WTC11 (cell line): Measurements from ENCODE around the gene SLC12A8. TPM values are rescaled to one million over a fixed set of nuclear protein-coding genes. Genes with fewer than 3 reads are reported as not detected.

Experiments used
- ATAC-seq: fragments of 200-7000 bp; cut with Tn5 transposase; 2 replicates; pipeline ENCODE4 v1.10.0; 2021; ENCODE audit warnings: mild to moderate bottlenecking, moderate library complexity
- CTCF ChIA-PET: fragments of 300-600 bp; sonication (Branson Sonifier 250); formaldehyde crosslinking; loops from one replicate; lab custom pipeline; 2021; ENCODE audit warnings: antibody characterized with exemption; lab: Charles Lee
- POLR2A ChIA-PET: fragments of 350-600 bp; sonication (Branson Sonifier 250); formaldehyde crosslinking; loops from one replicate; lab custom pipeline; 2021; ENCODE audit warnings: antibody characterized with exemption; lab: Charles Lee
- DNase-seq: peaks from one replicate; pipeline ENCODE4 v3.0.0; 2021; ENCODE audit warnings: low spot score
- H3K27ac Mint-ChIP-seq: 2 replicates; pipeline ENCODE4 v1.8.0; 2021; ENCODE audit warnings: mixed read lengths
- H3K27me3 Mint-ChIP-seq: 2 replicates; pipeline ENCODE4 v1.8.0; 2021; ENCODE audit warnings: low read depth, mild to moderate bottlenecking, moderate library complexity, mixed read lengths
- H3K36me3 Mint-ChIP-seq: 2 replicates; pipeline ENCODE4 v1.8.0; 2021; ENCODE audit warnings: mixed read lengths
- H3K4me1 Mint-ChIP-seq: 2 replicates; pipeline ENCODE4 v1.8.0; 2022; ENCODE audit warnings: mixed read lengths
- H3K4me3 Mint-ChIP-seq: 2 replicates; pipeline ENCODE4 v1.8.0; 2021; ENCODE audit warnings: mild to moderate bottlenecking, moderate library complexity, mixed read lengths
- H3K9me3 Mint-ChIP-seq: 2 replicates; pipeline ENCODE4 v1.8.0; 2021; ENCODE audit warnings: mixed read lengths
- ATF1 ChIP-seq: sonication (generic); formaldehyde crosslinking; IDR thresholded peaks from 2 replicates; pipeline ENCODE4 v1.8.1; 2023; ENCODE audit warnings: mild to moderate bottlenecking, moderate library complexity, missing genetic modification reagents
- ATF2 ChIP-seq: sonication (generic); formaldehyde crosslinking; IDR thresholded peaks from 2 replicates; pipeline ENCODE4 v1.8.1; 2022; ENCODE audit warnings: low read depth, missing genetic modification reagents, borderline replicate concordance
- CREB1 ChIP-seq: sonication (generic); formaldehyde crosslinking; IDR thresholded peaks from 2 replicates; pipeline ENCODE4 v1.8.0; 2023; ENCODE audit warnings: mild to moderate bottlenecking, missing genetic modification reagents
- ELF4 ChIP-seq: sonication (generic); formaldehyde crosslinking; IDR thresholded peaks from 2 replicates; pipeline ENCODE4 v1.8.1; 2022; ENCODE audit warnings: low read depth, mild to moderate bottlenecking, moderate library complexity, missing genetic modification reagents
- ETV6 ChIP-seq: sonication (generic); formaldehyde crosslinking; IDR thresholded peaks from 2 replicates; pipeline ENCODE4 v1.8.1; 2022; ENCODE audit warnings: mild to moderate bottlenecking, missing genetic modification reagents
- HMGA2 ChIP-seq: fragments of 250-450 bp; sonication (Bioruptor Pico); IDR thresholded peaks from 2 replicates; pipeline ENCODE4 v1.4.0; 2021; ENCODE audit warnings: mild to moderate bottlenecking, moderate library complexity
- IRF1 ChIP-seq: sonication (generic); formaldehyde crosslinking; IDR thresholded peaks from 2 replicates; pipeline ENCODE4 v1.8.0; 2023; ENCODE audit warnings: missing genetic modification reagents
- IRF2 ChIP-seq: sonication (generic); formaldehyde crosslinking; IDR thresholded peaks from 2 replicates; pipeline ENCODE4 v1.8.0; 2022; ENCODE audit warnings: low read depth, missing genetic modification reagents, borderline replicate concordance
- MLX ChIP-seq: sonication (generic); formaldehyde crosslinking; IDR thresholded peaks from 2 replicates; pipeline ENCODE4 v1.8.1; 2023; ENCODE audit warnings: mild to moderate bottlenecking, missing genetic modification reagents, moderate library complexity
- NR2C2 ChIP-seq: sonication (generic); formaldehyde crosslinking; IDR thresholded peaks from 2 replicates; pipeline ENCODE4 v1.8.0; 2022; ENCODE audit warnings: mild to moderate bottlenecking, missing genetic modification reagents
- OVOL2 ChIP-seq: fragments of 250-450 bp; sonication (Bioruptor Pico); IDR thresholded peaks from 2 replicates; pipeline ENCODE4 v1.9.0; 2021; ENCODE audit warnings: mild to moderate bottlenecking, borderline replicate concordance
- SMAD4 ChIP-seq: sonication (generic); formaldehyde crosslinking; IDR thresholded peaks from 2 replicates; pipeline ENCODE4 v1.8.0; 2022; ENCODE audit warnings: mild to moderate bottlenecking, missing genetic modification reagents
- TEAD4 ChIP-seq: sonication (generic); formaldehyde crosslinking; IDR thresholded peaks from 2 replicates; pipeline ENCODE4 v1.8.0; 2022; ENCODE audit warnings: mild to moderate bottlenecking, missing genetic modification reagents
- TP53 ChIP-seq: sonication (generic); formaldehyde crosslinking; IDR thresholded peaks from 2 replicates; pipeline ENCODE4 v1.8.1; 2023; ENCODE audit warnings: mild to moderate bottlenecking, missing genetic modification reagents
- USF1 ChIP-seq: sonication (generic); formaldehyde crosslinking; IDR thresholded peaks from 2 replicates; pipeline ENCODE4 v1.8.0; 2022; ENCODE audit warnings: mild to moderate bottlenecking, missing genetic modification reagents
- ZNF317 ChIP-seq: sonication (generic); formaldehyde crosslinking; IDR thresholded peaks from 2 replicates; pipeline ENCODE4 v1.8.1; 2023; ENCODE audit warnings: low read depth, mild to moderate bottlenecking, moderate library complexity, missing genetic modification reagents, borderline replicate concordance
- ZNF671 ChIP-seq: fragments of 250-450 bp; sonication (Bioruptor Pico); IDR thresholded peaks from 2 replicates; pipeline ENCODE4 v1.8.0; 2021; ENCODE audit warnings: mild to moderate bottlenecking
- total RNA-seq: library from RNA; stranded (reverse); gene quantifications from 3 replicates; pipeline ENCODE4 v1.2.3, GENCODE V29; 2021
- TF ChIP-seq, protein P1 (sequence below): sonication (generic); formaldehyde crosslinking; IDR thresholded peaks from 2 replicates; pipeline ENCODE4 v1.8.1; 2023; ENCODE audit warnings: mild to moderate bottlenecking, missing genetic modification reagents
- TF ChIP-seq, protein P2 (sequence below): sonication (generic); formaldehyde crosslinking; IDR thresholded peaks from 2 replicates; pipeline ENCODE4 v1.8.1; 2023; ENCODE audit warnings: mild to moderate bottlenecking, moderate library complexity, missing genetic modification reagents
- TF ChIP-seq, protein P3 (sequence below): sonication (generic); formaldehyde crosslinking; IDR thresholded peaks from 2 replicates; pipeline ENCODE4 v1.8.0; 2022; ENCODE audit warnings: mild to moderate bottlenecking, missing genetic modification reagents

The SLC12A8 gene
- total RNA-seq, 1 experiment from 2014 or later = 9.1 TPM

DNA sequence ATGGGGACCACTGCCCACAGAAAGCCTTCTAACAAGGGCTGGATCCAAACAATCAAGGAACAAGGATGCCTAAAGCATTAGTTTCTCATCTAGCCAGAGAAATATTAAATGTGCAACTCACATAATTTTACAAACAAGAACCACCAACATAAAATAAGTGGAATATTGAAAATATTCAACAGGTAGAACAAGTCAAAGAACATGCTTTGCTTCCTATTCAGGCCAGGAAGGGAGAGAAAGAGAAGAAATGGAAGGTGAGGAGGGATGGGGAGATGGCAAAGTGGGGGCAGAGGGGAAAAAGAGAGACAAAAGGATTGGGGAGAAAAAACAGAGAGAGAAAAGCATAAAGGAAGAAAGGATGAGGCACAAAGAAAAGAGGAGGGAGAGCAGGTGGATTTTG is 63.1 kb downstream of the SLC12A8 start:
- Mint-ChIP-seq H3K9me3 (no peaks in the 10 kb centered on the region; the same call in 1 of the 2 replicates), H3K36me3 (no peaks in the 10 kb centered on the region), H3K27ac (no peak overlapping the region), H3K4me3 (no peak overlapping the region), H3K4me1 (peaks cover 37% of the 10 kb centered on the region), H3K27me3 (no peaks in the 10 kb centered on the region)
- no peak for ATAC-seq
- no peak for TF ChIP-seq IRF2 (CRISPR knock-in tag)
- TF ChIP-seq, protein P1, sequence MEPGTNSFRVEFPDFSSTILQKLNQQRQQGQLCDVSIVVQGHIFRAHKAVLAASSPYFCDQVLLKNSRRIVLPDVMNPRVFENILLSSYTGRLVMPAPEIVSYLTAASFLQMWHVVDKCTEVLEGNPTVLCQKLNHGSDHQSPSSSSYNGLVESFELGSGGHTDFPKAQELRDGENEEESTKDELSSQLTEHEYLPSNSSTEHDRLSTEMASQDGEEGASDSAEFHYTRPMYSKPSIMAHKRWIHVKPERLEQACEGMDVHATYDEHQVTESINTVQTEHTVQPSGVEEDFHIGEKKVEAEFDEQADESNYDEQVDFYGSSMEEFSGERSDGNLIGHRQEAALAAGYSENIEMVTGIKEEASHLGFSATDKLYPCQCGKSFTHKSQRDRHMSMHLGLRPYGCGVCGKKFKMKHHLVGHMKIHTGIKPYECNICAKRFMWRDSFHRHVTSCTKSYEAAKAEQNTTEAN (CRISPR knock-in tag) = no peak
- no peak for TF ChIP-seq ELF4
- TF ChIP-seq, protein P2, sequence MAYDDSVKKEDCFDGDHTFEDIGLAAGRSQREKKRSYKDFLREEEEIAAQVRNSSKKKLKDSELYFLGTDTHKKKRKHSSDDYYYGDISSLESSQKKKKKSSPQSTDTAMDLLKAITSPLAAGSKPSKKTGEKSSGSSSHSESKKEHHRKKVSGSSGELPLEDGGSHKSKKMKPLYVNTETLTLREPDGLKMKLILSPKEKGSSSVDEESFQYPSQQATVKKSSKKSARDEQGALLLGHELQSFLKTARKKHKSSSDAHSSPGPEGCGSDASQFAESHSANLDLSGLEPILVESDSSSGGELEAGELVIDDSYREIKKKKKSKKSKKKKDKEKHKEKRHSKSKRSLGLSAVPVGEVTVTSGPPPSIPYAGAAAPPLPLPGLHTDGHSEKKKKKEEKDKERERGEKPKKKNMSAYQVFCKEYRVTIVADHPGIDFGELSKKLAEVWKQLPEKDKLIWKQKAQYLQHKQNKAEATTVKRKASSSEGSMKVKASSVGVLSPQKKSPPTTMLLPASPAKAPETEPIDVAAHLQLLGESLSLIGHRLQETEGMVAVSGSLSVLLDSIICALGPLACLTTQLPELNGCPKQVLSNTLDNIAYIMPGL (CRISPR knock-in tag) = no peak
- no peak for TF ChIP-seq USF1 (CRISPR knock-in tag)
- no peak for TF ChIP-seq ETV6 (CRISPR knock-in tag)
- no peak for TF ChIP-seq TEAD4 (CRISPR knock-in tag)
- no peak for TF ChIP-seq ZNF317 (CRISPR knock-in tag)
- TF ChIP-seq OVOL2 = no peak
- no peak for TF ChIP-seq ZNF671
- no peak for TF ChIP-seq ATF2 (CRISPR knock-in tag)
- no peak for TF ChIP-seq HMGA2 (CRISPR knock-in tag)
- TF ChIP-seq, protein P3, sequence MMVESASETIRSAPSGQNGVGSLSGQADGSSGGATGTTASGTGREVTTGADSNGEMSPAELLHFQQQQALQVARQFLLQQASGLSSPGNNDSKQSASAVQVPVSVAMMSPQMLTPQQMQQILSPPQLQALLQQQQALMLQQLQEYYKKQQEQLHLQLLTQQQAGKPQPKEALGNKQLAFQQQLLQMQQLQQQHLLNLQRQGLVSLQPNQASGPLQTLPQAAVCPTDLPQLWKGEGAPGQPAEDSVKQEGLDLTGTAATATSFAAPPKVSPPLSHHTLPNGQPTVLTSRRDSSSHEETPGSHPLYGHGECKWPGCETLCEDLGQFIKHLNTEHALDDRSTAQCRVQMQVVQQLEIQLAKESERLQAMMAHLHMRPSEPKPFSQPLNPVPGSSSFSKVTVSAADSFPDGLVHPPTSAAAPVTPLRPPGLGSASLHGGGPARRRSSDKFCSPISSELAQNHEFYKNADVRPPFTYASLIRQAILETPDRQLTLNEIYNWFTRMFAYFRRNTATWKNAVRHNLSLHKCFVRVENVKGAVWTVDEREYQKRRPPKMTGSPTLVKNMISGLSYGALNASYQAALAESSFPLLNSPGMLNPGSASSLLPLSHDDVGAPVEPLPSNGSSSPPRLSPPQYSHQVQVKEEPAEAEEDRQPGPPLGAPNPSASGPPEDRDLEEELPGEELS = no peak
- TF ChIP-seq MLX (CRISPR knock-in tag) = no peak
- no peak for TF ChIP-seq IRF1 (CRISPR knock-in tag)
- no peak for TF ChIP-seq CREB1 (CRISPR knock-in tag)
- TF ChIP-seq TP53 (CRISPR knock-in tag) = no peak
- no peak for TF ChIP-seq ATF1 (CRISPR knock-in tag)
- TF ChIP-seq NR2C2 (CRISPR knock-in tag) = no peak
- TF ChIP-seq SMAD4 (CRISPR knock-in tag) = no peak
- CTCF ChIA-PET = interaction anchor here (1.0 to 2.3 kb wide), 8 partner anchors 14 to 249 kb away, joined by 3 to 19 read pairs (median 5); partner anchors contain the start of gene SLC12A8
- no peak for DNase-seq
- POLR2A ChIA-PET = no interaction called here
